Endothelial cell of umbilical vein (primary cell): ENCODE measurements around the gene SCLT1. TPM values are rescaled to one million over a fixed set of nuclear protein-coding genes. Genes with fewer than 3 reads are reported as not detected.

Experiments used
- BruUV-seq: library from RNA; stranded (reverse); fragments of 400-500 nt; replicated peaks from 2 replicates; lab custom pipeline; 2021; lab: Mats Ljungman, UMichigan
- CTCF ChIA-PET: fragments of 300-600, 350-600 bp; sonication (Branson Sonifier 250); formaldehyde crosslinking; loops from one replicate; lab custom pipeline; 2021; ENCODE audit warnings: antibody characterized with exemption, inconsistent platforms; lab: Charles Lee
- POLR2A ChIA-PET: fragments of 300-600, 350-600 bp; sonication (Branson Sonifier 250); formaldehyde crosslinking; loops from one replicate; lab custom pipeline; 2021; ENCODE audit warnings: antibody characterized with exemption, inconsistent platforms; lab: Charles Lee
- DNase-seq: peaks from one replicate; pipeline ENCODE4 v3.0.0-alpha.2; 2011; ENCODE audit warnings: low read depth, low spot score
- FAIRE-seq: peaks from 2 replicates; lab custom pipeline; 2011; peaks lifted over from hg19 to GRCh38; lab: Jason Lieb, UNC
- H2AFZ ChIP-seq: 2 replicates; pipeline ENCODE4 v1.6.0; 2012; ENCODE audit warnings: low read depth, low read length, control low read depth, inconsistent platforms
- H3K27ac ChIP-seq: 2 replicates; pipeline ENCODE4 v1.5.1; 2011; ENCODE audit warnings: low read depth, mild to moderate bottlenecking, control low read depth, low read length, moderate library complexity; ENCODE audit not compliant: insufficient read depth
- H3K27me3 ChIP-seq, 2 experiments: 2 replicates each; pipeline versions ENCODE4 v1.6.0 to v1.6.1; 2011; ENCODE audit warnings: low read length in 2 of 2, mixed read lengths in 1 of 2; ENCODE audit not compliant: control insufficient read depth in 2 of 2, insufficient read depth in 2 of 2
- H3K36me3 ChIP-seq, 2 experiments: 2 replicates in 1 of 2; 3 replicates in 1 of 2; pipeline ENCODE4 v1.5.1; 2011; ENCODE audit warnings: low read length in 2 of 2, mild to moderate bottlenecking in 1 of 2, moderate library complexity in 1 of 2; ENCODE audit not compliant: control insufficient read depth in 2 of 2, insufficient read depth in 2 of 2; ENCODE audit errors: extremely low read depth in 1 of 2
- H3K4me1 ChIP-seq: 3 replicates; pipeline ENCODE4 v1.5.1; 2011; ENCODE audit warnings: mild to moderate bottlenecking, low read length; ENCODE audit not compliant: control insufficient read depth, insufficient read depth; ENCODE audit errors: extremely low read depth
- H3K4me2 ChIP-seq: 2 replicates; pipeline ENCODE4 v1.6.1; 2011; ENCODE audit warnings: low read length, control low read depth, mixed read lengths; ENCODE audit not compliant: insufficient read depth
- H3K4me3 ChIP-seq, 3 experiments: fragments of 200-600 bp in 1 of 3; sonication (generic), shearing (Covaris generic) in 1 of 3; replicated peaks in 1 of 3; 2 replicates each; pipeline ENCODE4 v1.5.1; 2011 to 2016; ENCODE audit warnings: control low read depth in 3 of 3, low read length in 3 of 3, mild to moderate bottlenecking in 2 of 3, inconsistent platforms in 1 of 3, low read depth in 1 of 3, moderate library complexity in 1 of 3; ENCODE audit not compliant: insufficient read depth in 1 of 3
- H3K79me2 ChIP-seq: 2 replicates; pipeline ENCODE4 v1.6.0; 2012; ENCODE audit warnings: low read length, inconsistent platforms; ENCODE audit not compliant: control insufficient read depth, insufficient read depth
- H3K9ac ChIP-seq: replicated peaks from 2 replicates; pipeline ENCODE3; 2011; ENCODE audit warnings: low read length, control low read depth; ENCODE audit not compliant: insufficient read depth; ENCODE audit errors: extremely low read depth
- H3K9me1 ChIP-seq: replicated peaks from 3 replicates; pipeline ENCODE4 v1.6.0; 2011; ENCODE audit warnings: mild to moderate bottlenecking, low read length; ENCODE audit not compliant: control insufficient read depth, insufficient read depth; ENCODE audit errors: extremely low read depth
- H3K9me3 ChIP-seq: replicated peaks from 2 replicates; pipeline ENCODE4 v1.5.1; 2012; ENCODE audit warnings: low read length, inconsistent platforms; ENCODE audit not compliant: control insufficient read depth, insufficient read depth
- H4K20me1 ChIP-seq: replicated peaks from 2 replicates; pipeline ENCODE3; 2011; ENCODE audit warnings: mild to moderate bottlenecking, low read length; ENCODE audit not compliant: control insufficient read depth, insufficient read depth; ENCODE audit errors: extremely low read depth
- EZH2 ChIP-seq: IDR thresholded peaks from 2 replicates; pipeline ENCODE4 v1.6.1; 2012; ENCODE audit warnings: borderline replicate concordance, low read depth, mild to moderate bottlenecking, moderate library complexity, low read length, inconsistent platforms; ENCODE audit not compliant: severe bottlenecking
- FOS ChIP-seq: IDR thresholded peaks from 2 replicates; pipeline ENCODE4 v1.6.1; 2011; ENCODE audit warnings: mild to moderate bottlenecking, low read length, moderate library complexity, borderline replicate concordance; ENCODE audit not compliant: insufficient read depth
- GATA2 ChIP-seq: IDR thresholded peaks from 2 replicates; pipeline ENCODE4 v1.7.0; 2011; ENCODE audit warnings: low read depth, mild to moderate bottlenecking, moderate library complexity, mixed read lengths, low read length; ENCODE audit not compliant: insufficient read length, insufficient read depth
- JUN ChIP-seq: IDR thresholded peaks from 2 replicates; pipeline ENCODE4 v1.6.1; 2011; ENCODE audit warnings: borderline replicate concordance, low read depth; ENCODE audit not compliant: insufficient read length, insufficient read depth
- MYC ChIP-seq: IDR thresholded peaks from one replicate; pipeline ENCODE4 v1.6.1; 2011; ENCODE audit warnings: mild to moderate bottlenecking, low read depth, low read length
- POLR2A ChIP-seq: IDR thresholded peaks from 2 replicates; pipeline ENCODE4 v1.6.1; 2012; ENCODE audit warnings: low read depth, mild to moderate bottlenecking, control low read depth, low read length
- POLR2AphosphoS5 ChIP-seq: IDR thresholded peaks from 2 replicates; pipeline ENCODE4 v1.6.1; 2012; ENCODE audit warnings: low read depth, mild to moderate bottlenecking, control low read depth, low read length, moderate library complexity; ENCODE audit not compliant: insufficient read depth
- dilution Hi-C: fragments of 300-500 bp; cut with MboI; formaldehyde crosslinking; loops from one replicate; pipeline ENCODE4 v1.15.0; 2019; ENCODE audit warnings: low sequenced_read_pairs; ENCODE audit not compliant: extremely low pct_ligation_motif_present
- intact Hi-C: fragments of 100-400 bp; cut with micrococcal nuclease; formaldehyde crosslinking; loops from one replicate; pipeline ENCODE4 v1.10.0; 2022
- polyA plus RNA-seq, 4 experiments: library from polyadenylated mRNA; depleted of rRNA in 3 of 4; stranded (reverse) in 3 of 4; unstranded in 1 of 4; fragments of >200 nt; gene quantifications; 2 replicates each; pipeline versions ENCODE4 v1.2.1 to v1.2.3, GENCODE V29; 2011 to 2012; ENCODE audit warnings: missing spikeins in 1 of 4
- total RNA-seq: library from RNA; stranded (reverse); gene quantifications from 2 replicates; pipeline ENCODE4 v1.2.3, GENCODE V29; 2021
- TF ChIP-seq, protein P1 (sequence below), 2 donors: IDR thresholded peaks; 1 replicate in 1 of 2; 2 replicates in 1 of 2; pipeline ENCODE4 v1.5.1; 2011; ENCODE audit warnings: low read length in 2 of 2, mild to moderate bottlenecking in 2 of 2, moderate library complexity in 2 of 2, control low read depth in 1 of 2, inconsistent platforms in 1 of 2, low read depth in 1 of 2; ENCODE audit not compliant: insufficient read depth in 1 of 2; ENCODE audit errors: extremely low read depth in 1 of 2
- TF ChIP-seq, protein P2 (sequence below): IDR thresholded peaks from 2 replicates; pipeline ENCODE4 v1.6.1; 2011; ENCODE audit not compliant: insufficient read depth, insufficient read length

Gene SCLT1
- total and polyA plus RNA-seq, 2 donors (not counting 3 experiments of a cell fraction or from before 2014, with no cell fraction given): 3.2 to 14.0 TPM

DNA sequence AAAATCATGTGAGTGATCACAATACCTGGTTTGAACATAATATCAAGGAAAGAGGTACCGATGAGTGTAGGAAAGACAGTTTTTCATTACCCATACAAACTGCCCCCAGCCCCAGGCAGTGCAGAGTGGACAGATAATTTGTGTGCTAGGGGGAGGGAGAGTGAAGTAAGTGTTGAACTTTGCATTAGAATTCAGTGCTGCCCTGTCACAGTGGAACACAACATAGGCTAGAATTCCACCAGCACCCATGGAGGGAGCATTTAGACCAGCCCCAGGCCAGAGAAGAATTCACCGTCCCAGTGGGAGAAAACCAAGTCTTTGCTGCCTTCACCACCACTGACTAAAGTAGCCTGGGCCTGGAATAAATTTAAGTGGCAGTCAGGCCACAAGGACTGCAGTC is 107.3 kb downstream of the SCLT1 start:
- TF ChIP-seq, protein P1, sequence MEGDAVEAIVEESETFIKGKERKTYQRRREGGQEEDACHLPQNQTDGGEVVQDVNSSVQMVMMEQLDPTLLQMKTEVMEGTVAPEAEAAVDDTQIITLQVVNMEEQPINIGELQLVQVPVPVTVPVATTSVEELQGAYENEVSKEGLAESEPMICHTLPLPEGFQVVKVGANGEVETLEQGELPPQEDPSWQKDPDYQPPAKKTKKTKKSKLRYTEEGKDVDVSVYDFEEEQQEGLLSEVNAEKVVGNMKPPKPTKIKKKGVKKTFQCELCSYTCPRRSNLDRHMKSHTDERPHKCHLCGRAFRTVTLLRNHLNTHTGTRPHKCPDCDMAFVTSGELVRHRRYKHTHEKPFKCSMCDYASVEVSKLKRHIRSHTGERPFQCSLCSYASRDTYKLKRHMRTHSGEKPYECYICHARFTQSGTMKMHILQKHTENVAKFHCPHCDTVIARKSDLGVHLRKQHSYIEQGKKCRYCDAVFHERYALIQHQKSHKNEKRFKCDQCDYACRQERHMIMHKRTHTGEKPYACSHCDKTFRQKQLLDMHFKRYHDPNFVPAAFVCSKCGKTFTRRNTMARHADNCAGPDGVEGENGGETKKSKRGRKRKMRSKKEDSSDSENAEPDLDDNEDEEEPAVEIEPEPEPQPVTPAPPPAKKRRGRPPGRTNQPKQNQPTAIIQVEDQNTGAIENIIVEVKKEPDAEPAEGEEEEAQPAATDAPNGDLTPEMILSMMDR (IDR thresholded peaks at IDR 0.05; ENCODE audit: extremely low read depth in 1 of 2, insufficient read depth in 1 of 2, low read depth in 1 of 2, low read length in 2 of 2): no peak
- TF ChIP-seq, protein P2, sequence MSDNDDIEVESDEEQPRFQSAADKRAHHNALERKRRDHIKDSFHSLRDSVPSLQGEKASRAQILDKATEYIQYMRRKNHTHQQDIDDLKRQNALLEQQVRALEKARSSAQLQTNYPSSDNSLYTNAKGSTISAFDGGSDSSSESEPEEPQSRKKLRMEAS: no peak
- TF ChIP-seq EZH2: no peak
- TF ChIP-seq JUN: no peak
- TF ChIP-seq POLR2AphosphoS5: no peak
- TF ChIP-seq FOS: no peak
- TF ChIP-seq MYC: no peak
- TF ChIP-seq GATA2: no peak
- no peak for TF ChIP-seq POLR2A
- dilution Hi-C loops: no loop called here
- Histone ChIP-seq H3K79me2 (no peaks in the 10 kb centered on the region), H3K4me2 (no peak overlapping the region), H3K9me3 (no peaks in the 10 kb centered on the region), H3K9ac (no peak overlapping the region), H2AFZ (no peak overlapping the region), H3K27me3 (no peaks in the 10 kb centered on the region), H3K36me3 (peaks cover 0 to 7% of the 10 kb centered on the region in 2 experiments), H3K27ac (no peak overlapping the region), H3K4me1 (no peaks in the 10 kb centered on the region), H4K20me1 (no peaks in the 10 kb centered on the region), H3K4me3 (no peak overlapping the region), H3K9me1 (no peaks in the 10 kb centered on the region)
- intact Hi-C loops: no loop called here
- DNase-seq (no peak), FAIRE-seq (no peak)
- ChIA-PET CTCF (no interaction called here), POLR2A (no interaction called here)
- no TSS peak for BruUV-seq
